K562 (cell line): ENCODE measurements around the gene FOXA3. TPM values are rescaled to one million over a fixed set of nuclear protein-coding genes. Genes with fewer than 3 reads are reported as not detected.

ENCODE experiments used
- ARID3A ChIP-seq: IDR thresholded peaks from 2 replicates; pipeline ENCODE4 v1.6.1; 2012; ENCODE audit warnings: low read depth, low read length, improper control_type of control experiment, borderline replicate concordance
- DACH1 ChIP-seq: fragments of 450-650 bp; IDR thresholded peaks from 2 replicates; pipeline ENCODE4 v1.6.1; 2018; ENCODE audit not compliant: partially characterized antibody
- ELF2 ChIP-seq: fragments of 250-450 bp; sonication (Bioruptor Pico); IDR thresholded peaks from 2 replicates; pipeline ENCODE4 v1.5.0; 2021; ENCODE audit warnings: mild to moderate bottlenecking
- EP300 ChIP-seq: IDR thresholded peaks from 2 replicates; pipeline ENCODE4 v1.6.1; 2012; ENCODE audit warnings: low read length, improper control_type of control experiment
- PPARD ChIP-seq: fragments of 250-450 bp; sonication (Bioruptor Pico); IDR thresholded peaks from 2 replicates; pipeline ENCODE4 v1.8.0; 2022; ENCODE audit warnings: inconsistent platforms, mild to moderate bottlenecking, moderate library complexity
- SAFB2 ChIP-seq: fragments of 200-400 bp; formaldehyde crosslinking; IDR thresholded peaks from 2 replicates; pipeline ENCODE4 v1.6.1; 2018; ENCODE audit warnings: borderline replicate concordance, low read length, low read depth, moderate library complexity; ENCODE audit not compliant: severe bottlenecking
- SIRT6 ChIP-seq: IDR thresholded peaks from one replicate; pipeline ENCODE4 v1.6.1; 2012; ENCODE audit warnings: low read depth, mild to moderate bottlenecking, control low read depth, inconsistent platforms, low read length, moderate library complexity
- SMARCE1 ChIP-seq: fragments of 450-650 bp; IDR thresholded peaks from 2 replicates; pipeline ENCODE4 v1.7.1; 2016; ENCODE audit warnings: mild to moderate bottlenecking
- ZKSCAN1 ChIP-seq: fragments of 150-350 bp; IDR thresholded peaks from 2 replicates; pipeline ENCODE4 v1.6.1; 2016; ENCODE audit warnings: low read depth, low read length
- ZNF239 ChIP-seq: fragments of 250-450 bp; sonication (Bioruptor Pico); IDR thresholded peaks from 2 replicates; pipeline ENCODE4 v1.4.0; 2020; ENCODE audit warnings: mild to moderate bottlenecking
- ZNF274 ChIP-seq: IDR thresholded peaks from 2 replicates; pipeline ENCODE4 v1.6.1; 2011; ENCODE audit warnings: low read depth, mild to moderate bottlenecking, low read length, moderate library complexity, borderline replicate concordance
- ZNF311 ChIP-seq: fragments of 250-450 bp; sonication (Bioruptor Pico); IDR thresholded peaks from 2 replicates; pipeline ENCODE4 v1.4.0; 2020; ENCODE audit warnings: mild to moderate bottlenecking, moderate library complexity
- ZNF436 ChIP-seq: fragments of 250-450, 450-650 bp; sonication (Bioruptor Pico); formaldehyde crosslinking; IDR thresholded peaks from 2 replicates; pipeline ENCODE4 v1.7.0; 2020; ENCODE audit warnings: mild to moderate bottlenecking
- polyA plus RNA-seq, 8 experiments: library from polyadenylated mRNA; depleted of rRNA in 4 of 8; stranded (reverse) in 5 of 8; unstranded in 3 of 8; fragments of >200 nt; fragmentation: Nextera tagmentation in 2 of 8; fragmentation: Illumina TruSeq in 1 of 8; extraction: Ambion mirVana in 2 of 8; extraction: Trizol in 1 of 8; gene quantifications; 2 replicates each; pipeline versions ENCODE4 v1.2.1 to v1.2.3, GENCODE V29; 2011 to 2014; ENCODE audit warnings: inconsistent platforms in 1 of 8, missing spikeins in 1 of 8
- total RNA-seq, 7 experiments: library from RNA; depleted of rRNA in 6 of 7; stranded (reverse); fragments of >200 nt in 6 of 7; fragmentation: Illumina TruSeq in 2 of 7; extraction: Trizol in 2 of 7; gene quantifications; 2 replicates each; pipeline versions ENCODE4 v1.2.1 to v1.2.3, GENCODE V29; 2011 to 2021; ENCODE audit warnings: low replicate concordance in 1 of 7
- TF ChIP-seq, protein P1 (sequence below), 2 experiments: fragments of 450-650 bp; IDR thresholded peaks; 2 replicates each; pipeline ENCODE4 v1.6.1; 2016; ENCODE audit warnings: mild to moderate bottlenecking in 2 of 2, borderline replicate concordance in 1 of 2, low read depth in 1 of 2, moderate library complexity in 1 of 2
- TF ChIP-seq, protein P2 (sequence below): fragments of 450-650 bp; formaldehyde crosslinking; IDR thresholded peaks from 2 replicates; pipeline ENCODE4 v1.4.0; 2020; ENCODE audit warnings: mild to moderate bottlenecking

Gene FOXA3
- total and polyA plus RNA-seq, 9 of the 15 experiments (the other 6 are each of a cell fraction or from before 2014, with no cell fraction given): 1.3 to 15.5 (median 4.7) TPM

DNA sequence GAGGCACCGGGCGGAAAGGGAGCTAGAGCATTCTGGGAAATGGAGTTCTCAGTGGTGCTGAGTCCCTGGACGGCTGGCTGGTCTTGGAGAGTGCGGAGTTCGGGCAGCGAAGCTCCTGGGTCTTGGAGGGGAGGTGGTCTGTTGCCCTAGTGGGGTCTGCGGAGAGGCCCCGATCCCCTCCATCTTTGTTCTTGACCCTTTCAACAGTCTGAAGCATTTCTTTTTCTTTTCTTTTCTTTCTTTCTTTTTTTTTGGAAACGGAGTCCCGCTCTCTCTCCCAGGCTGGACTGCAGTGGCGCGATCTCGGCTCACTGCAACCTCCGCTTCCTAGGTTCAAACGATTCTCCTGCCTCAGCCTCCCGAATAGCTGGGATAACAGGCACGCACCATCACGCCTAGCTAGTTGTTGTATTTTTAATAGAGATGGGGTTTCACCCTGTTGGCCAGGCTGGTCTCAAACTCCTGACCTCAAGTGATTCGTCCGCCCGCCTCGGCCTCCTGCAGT, 739 bp upstream of the FOXA3 start (continued):
- TF ChIP-seq ZNF436 (CRISPR knock-in tag): no peak
- no peak for TF ChIP-seq EP300
- TF ChIP-seq, protein P1, sequence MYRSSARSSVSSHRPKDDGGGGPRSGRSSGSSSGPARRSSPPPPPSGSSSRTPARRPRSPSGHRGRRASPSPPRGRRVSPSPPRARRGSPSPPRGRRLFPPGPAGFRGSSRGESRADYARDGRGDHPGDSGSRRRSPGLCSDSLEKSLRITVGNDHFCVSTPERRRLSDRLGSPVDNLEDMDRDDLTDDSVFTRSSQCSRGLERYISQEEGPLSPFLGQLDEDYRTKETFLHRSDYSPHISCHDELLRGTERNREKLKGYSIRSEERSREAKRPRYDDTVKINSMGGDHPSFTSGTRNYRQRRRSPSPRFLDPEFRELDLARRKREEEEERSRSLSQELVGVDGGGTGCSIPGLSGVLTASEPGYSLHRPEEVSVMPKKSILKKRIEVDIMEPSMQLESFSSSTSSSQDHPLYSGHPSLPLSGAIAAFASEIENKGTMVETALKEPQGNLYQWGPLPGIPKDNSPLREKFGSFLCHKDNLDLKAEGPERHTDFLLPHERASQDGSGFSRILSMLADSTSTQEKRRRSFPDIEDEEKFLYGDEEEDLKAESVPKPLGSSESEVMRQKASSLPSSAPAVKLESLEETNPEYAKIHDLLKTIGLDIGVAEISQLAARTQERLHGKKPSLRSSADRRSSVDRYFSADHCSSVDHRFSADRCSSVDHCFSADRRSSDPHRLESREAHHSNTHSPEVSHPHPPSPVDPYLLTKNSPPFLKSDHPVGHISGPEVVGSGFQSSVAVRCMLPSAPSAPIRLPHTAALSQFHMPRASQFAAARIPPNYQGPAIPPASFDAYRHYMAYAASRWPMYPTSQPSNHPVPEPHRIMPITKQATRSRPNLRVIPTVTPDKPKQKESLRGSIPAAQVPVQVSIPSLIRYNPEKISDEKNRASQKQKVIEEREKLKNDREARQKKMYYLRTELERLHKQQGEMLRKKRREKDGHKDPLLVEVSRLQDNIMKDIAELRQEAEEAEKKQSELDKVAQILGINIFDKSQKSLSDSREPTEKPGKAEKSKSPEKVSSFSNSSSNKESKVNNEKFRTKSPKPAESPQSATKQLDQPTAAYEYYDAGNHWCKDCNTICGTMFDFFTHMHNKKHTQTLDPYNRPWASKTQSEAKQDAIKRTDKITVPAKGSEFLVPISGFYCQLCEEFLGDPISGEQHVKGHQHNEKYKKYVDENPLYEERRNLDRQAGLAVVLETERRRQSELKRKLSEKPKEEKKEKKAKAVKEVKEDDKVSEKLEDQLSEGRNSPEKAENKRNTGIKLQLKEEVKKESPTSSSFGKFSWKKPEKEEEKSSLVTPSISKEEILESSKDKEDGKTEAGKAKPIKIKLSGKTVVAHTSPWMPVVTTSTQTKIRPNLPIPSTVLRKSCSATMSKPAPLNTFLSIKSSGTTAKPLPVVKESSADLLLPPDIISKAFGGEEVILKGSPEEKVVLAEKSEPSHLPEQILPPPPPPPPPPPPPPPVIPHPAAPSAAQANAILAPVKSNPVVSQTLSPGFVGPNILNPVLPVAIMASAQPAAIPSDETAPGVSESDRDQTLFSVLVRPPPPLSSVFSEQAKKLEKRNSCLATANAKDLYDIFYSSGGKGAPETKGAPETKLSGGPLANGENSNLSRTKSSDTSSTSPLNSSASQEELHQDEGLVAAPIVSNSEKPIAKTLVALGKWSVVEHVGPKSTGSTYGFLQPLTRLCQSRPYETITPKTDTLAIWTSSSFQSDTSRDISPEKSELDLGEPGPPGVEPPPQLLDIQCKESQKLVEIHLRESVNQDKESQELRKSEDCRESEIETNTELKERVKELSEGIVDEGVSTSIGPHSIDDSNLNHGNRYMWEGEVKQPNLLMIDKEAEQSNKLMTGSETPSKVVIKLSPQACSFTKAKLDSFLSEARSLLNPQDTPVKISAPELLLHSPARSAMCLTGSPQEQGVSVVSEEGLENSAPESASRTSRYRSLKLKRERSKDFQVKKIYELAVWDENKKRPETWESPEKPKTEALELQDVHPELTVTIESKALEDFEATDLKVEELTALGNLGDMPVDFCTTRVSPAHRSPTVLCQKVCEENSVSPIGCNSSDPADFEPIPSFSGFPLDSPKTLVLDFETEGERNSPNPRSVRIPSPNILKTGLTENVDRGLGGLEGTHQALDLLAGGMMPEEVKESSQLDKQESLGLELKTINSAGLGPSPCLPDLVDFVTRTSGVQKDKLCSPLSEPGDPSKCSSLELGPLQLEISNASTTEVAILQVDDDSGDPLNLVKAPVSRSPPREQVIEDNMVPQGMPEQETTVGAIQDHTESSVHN (IDR thresholded peaks at IDR 0.05; ENCODE audit: borderline replicate concordance in 1 of 2, low read depth in 1 of 2): peak in 1 of 2 experiments; percentile 40; a peak in 1 of 4 replicates
- no peak for TF ChIP-seq SAFB2
- 0 out of 2 replicates have a peak, but pooled peaks have one; percentile 69 for TF ChIP-seq ELF2 (CRISPR knock-in tag)
- TF ChIP-seq ZNF311 (CRISPR knock-in tag): no peak
- no peak for TF ChIP-seq PPARD (CRISPR knock-in tag)
- no peak for TF ChIP-seq ARID3A
- TF ChIP-seq ZNF239 (CRISPR knock-in tag): 0 out of 2 replicates have a peak, but pooled peaks have one; percentile 25
- no peak for TF ChIP-seq DACH1
- TF ChIP-seq SMARCE1: 0 out of 2 replicates have a peak, but pooled peaks have one; percentile 42
- no peak for TF ChIP-seq ZNF274
- TF ChIP-seq ZKSCAN1: 0 out of 2 replicates have a peak, but pooled peaks have one; percentile 1
- TF ChIP-seq SIRT6: no peak
- TF ChIP-seq, protein P2, sequence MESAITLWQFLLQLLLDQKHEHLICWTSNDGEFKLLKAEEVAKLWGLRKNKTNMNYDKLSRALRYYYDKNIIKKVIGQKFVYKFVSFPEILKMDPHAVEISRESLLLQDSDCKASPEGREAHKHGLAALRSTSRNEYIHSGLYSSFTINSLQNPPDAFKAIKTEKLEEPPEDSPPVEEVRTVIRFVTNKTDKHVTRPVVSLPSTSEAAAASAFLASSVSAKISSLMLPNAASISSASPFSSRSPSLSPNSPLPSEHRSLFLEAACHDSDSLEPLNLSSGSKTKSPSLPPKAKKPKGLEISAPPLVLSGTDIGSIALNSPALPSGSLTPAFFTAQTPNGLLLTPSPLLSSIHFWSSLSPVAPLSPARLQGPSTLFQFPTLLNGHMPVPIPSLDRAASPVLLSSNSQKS: no peak
